HepG2 (cell line): ENCODE data around the gene FLAD1. TPM values are rescaled to one million over a fixed set of nuclear protein-coding genes. Genes with fewer than 3 reads are reported as not detected.
A peak's percentile ranks its signal among the peaks of the same experiment; 100 is the strongest.

Experiments
- FOSL2 ChIP-seq: sonication (generic); formaldehyde crosslinking; IDR thresholded peaks from 2 replicates; pipeline ENCODE4 v1.4.0; 2020; ENCODE audit warnings: missing genetic modification reagents
- MZF1 ChIP-seq: sonication (generic); formaldehyde crosslinking; IDR thresholded peaks from 2 replicates; pipeline ENCODE4 v1.8.1; 2023; ENCODE audit warnings: mild to moderate bottlenecking, missing genetic modification reagents, borderline replicate concordance
- SP4 ChIP-seq: sonication (generic); formaldehyde crosslinking; IDR thresholded peaks from 2 replicates; pipeline ENCODE4 v1.8.1; 2023; ENCODE audit warnings: mild to moderate bottlenecking, missing genetic modification reagents
- SRSF4 ChIP-seq: fragments of 200-400 bp; formaldehyde crosslinking; IDR thresholded peaks from one replicate; pipeline ENCODE4 v1.6.1; 2018; ENCODE audit warnings: mild to moderate bottlenecking, low read depth, low read length, moderate library complexity; ENCODE audit not compliant: poor library complexity, severe bottlenecking
- STAT5B ChIP-seq: sonication (generic); formaldehyde crosslinking; IDR thresholded peaks from 2 replicates; pipeline ENCODE4 v1.4.0; 2020; ENCODE audit warnings: missing genetic modification reagents
- TAF1 ChIP-seq: sonication (generic); formaldehyde crosslinking; IDR thresholded peaks from 2 replicates; pipeline ENCODE4 v1.4.0; 2020; ENCODE audit warnings: missing genetic modification reagents
- TFDP2 ChIP-seq: sonication (generic); formaldehyde crosslinking; IDR thresholded peaks from 2 replicates; pipeline ENCODE4 v1.4.0; 2020; ENCODE audit warnings: missing genetic modification reagents
- ZNF768 ChIP-seq: sonication (generic); formaldehyde crosslinking; IDR thresholded peaks from 2 replicates; pipeline ENCODE4 v1.4.0; 2020; ENCODE audit warnings: missing genetic modification reagents
- ZNF839 ChIP-seq: sonication (generic); formaldehyde crosslinking; IDR thresholded peaks from 2 replicates; pipeline ENCODE4 v1.4.0; 2020; ENCODE audit warnings: missing genetic modification reagents, mild to moderate bottlenecking, borderline replicate concordance
- polyA plus RNA-seq, 8 experiments: library from polyadenylated mRNA; depleted of rRNA in 3 of 8; stranded (reverse) in 7 of 8; unstranded in 1 of 8; fragments of >200 nt; fragmentation: Illumina TruSeq in 4 of 8; extraction: Trizol in 4 of 8; gene quantifications; 2 replicates each; pipeline versions ENCODE4 v1.2.1 to v1.2.3, GENCODE V29; 2011 to 2016; ENCODE audit warnings: low read depth in 4 of 8, missing spikeins in 1 of 8, mixed read lengths in 1 of 8; ENCODE audit not compliant: insufficient read depth in 1 of 8
- total RNA-seq, 5 experiments: library from RNA; depleted of rRNA; stranded (reverse); fragments of >200 nt; fragmentation: Illumina TruSeq; extraction: Trizol; gene quantifications; 2 replicates each; pipeline ENCODE4 v1.2.3, GENCODE V29; 2016; ENCODE audit warnings: low read depth in 1 of 5
- TF ChIP-seq, protein P1 (sequence below), 2 experiments: fragments of 450-650 bp in 1 of 2; sonication (generic) in 1 of 2; formaldehyde crosslinking in 1 of 2; IDR thresholded peaks; 2 replicates each; pipeline versions ENCODE4 v1.6.1 to v1.8.0; 2016 to 2022; ENCODE audit warnings: antibody characterized with exemption in 1 of 2, mild to moderate bottlenecking in 1 of 2, missing genetic modification reagents in 1 of 2
- TF ChIP-seq, protein P2 (sequence below): IDR thresholded peaks from 2 replicates; pipeline ENCODE4 v1.6.1; 2016; ENCODE audit warnings: missing compliant biosample characterization, missing genetic modification reagents, borderline replicate concordance
- TF ChIP-seq, protein P3 (sequence below): sonication (generic); formaldehyde crosslinking; IDR thresholded peaks from 2 replicates; pipeline ENCODE4 v1.4.0; 2020; ENCODE audit warnings: mild to moderate bottlenecking, missing genetic modification reagents

The FLAD1 gene
- total and polyA plus RNA-seq, 2 of the 13 experiments (the other 11 are each of a cell fraction or from before 2014, with no cell fraction given) = 25.9 to 32.8 TPM

- TF ChIP-seq, protein P1, sequence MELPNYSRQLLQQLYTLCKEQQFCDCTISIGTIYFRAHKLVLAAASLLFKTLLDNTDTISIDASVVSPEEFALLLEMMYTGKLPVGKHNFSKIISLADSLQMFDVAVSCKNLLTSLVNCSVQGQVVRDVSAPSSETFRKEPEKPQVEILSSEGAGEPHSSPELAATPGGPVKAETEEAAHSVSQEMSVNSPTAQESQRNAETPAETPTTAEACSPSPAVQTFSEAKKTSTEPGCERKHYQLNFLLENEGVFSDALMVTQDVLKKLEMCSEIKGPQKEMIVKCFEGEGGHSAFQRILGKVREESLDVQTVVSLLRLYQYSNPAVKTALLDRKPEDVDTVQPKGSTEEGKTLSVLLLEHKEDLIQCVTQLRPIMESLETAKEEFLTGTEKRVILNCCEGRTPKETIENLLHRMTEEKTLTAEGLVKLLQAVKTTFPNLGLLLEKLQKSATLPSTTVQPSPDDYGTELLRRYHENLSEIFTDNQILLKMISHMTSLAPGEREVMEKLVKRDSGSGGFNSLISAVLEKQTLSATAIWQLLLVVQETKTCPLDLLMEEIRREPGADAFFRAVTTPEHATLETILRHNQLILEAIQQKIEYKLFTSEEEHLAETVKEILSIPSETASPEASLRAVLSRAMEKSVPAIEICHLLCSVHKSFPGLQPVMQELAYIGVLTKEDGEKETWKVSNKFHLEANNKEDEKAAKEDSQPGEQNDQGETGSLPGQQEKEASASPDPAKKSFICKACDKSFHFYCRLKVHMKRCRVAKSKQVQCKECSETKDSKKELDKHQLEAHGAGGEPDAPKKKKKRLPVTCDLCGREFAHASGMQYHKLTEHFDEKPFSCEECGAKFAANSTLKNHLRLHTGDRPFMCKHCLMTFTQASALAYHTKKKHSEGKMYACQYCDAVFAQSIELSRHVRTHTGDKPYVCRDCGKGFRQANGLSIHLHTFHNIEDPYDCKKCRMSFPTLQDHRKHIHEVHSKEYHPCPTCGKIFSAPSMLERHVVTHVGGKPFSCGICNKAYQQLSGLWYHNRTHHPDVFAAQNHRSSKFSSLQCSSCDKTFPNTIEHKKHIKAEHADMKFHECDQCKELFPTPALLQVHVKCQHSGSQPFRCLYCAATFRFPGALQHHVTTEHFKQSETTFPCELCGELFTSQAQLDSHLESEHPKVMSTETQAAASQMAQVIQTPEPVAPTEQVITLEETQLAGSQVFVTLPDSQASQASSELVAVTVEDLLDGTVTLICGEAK (IDR thresholded peaks at IDR 0.05) = peak; percentile 73
- TF ChIP-seq, protein P1 (CRISPR knock-in tag; IDR thresholded peaks at IDR 0.05) = no peak
- no peak for TF ChIP-seq ZNF768 (CRISPR knock-in tag)
- peak; percentile 37; the same call in 1 of the 2 replicates for TF ChIP-seq SP4 (CRISPR knock-in tag)
- TF ChIP-seq FOSL2 (CRISPR knock-in tag) = peak; percentile 11; the same call in 1 of the 2 replicates
- no peak for TF ChIP-seq ZNF839
- TF ChIP-seq, protein P2, sequence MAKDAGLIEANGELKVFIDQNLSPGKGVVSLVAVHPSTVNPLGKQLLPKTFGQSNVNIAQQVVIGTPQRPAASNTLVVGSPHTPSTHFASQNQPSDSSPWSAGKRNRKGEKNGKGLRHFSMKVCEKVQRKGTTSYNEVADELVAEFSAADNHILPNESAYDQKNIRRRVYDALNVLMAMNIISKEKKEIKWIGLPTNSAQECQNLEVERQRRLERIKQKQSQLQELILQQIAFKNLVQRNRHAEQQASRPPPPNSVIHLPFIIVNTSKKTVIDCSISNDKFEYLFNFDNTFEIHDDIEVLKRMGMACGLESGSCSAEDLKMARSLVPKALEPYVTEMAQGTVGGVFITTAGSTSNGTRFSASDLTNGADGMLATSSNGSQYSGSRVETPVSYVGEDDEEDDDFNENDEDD (CRISPR knock-in tag) = peak; percentile 97
- no peak for TF ChIP-seq MZF1 (CRISPR knock-in tag)
- TF ChIP-seq SRSF4 = no peak
- TF ChIP-seq TAF1 (CRISPR knock-in tag) = peak; percentile 38; the same call in 1 of the 2 replicates
- TF ChIP-seq, protein P3, sequence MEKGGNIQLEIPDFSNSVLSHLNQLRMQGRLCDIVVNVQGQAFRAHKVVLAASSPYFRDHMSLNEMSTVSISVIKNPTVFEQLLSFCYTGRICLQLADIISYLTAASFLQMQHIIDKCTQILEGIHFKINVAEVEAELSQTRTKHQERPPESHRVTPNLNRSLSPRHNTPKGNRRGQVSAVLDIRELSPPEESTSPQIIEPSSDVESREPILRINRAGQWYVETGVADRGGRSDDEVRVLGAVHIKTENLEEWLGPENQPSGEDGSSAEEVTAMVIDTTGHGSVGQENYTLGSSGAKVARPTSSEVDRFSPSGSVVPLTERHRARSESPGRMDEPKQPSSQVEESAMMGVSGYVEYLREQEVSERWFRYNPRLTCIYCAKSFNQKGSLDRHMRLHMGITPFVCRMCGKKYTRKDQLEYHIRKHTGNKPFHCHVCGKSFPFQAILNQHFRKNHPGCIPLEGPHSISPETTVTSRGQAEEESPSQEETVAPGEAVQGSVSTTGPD (CRISPR knock-in tag) = no peak
- TF ChIP-seq TFDP2 = peak; percentile 98
- no peak for TF ChIP-seq STAT5B
Observed at GRCh38 chr1:154982897-154983648, at the start of gene FLAD1 (continued).
